IMR-90 (cell line): Measurements from ENCODE around the gene PHF21A. TPM values are rescaled to one million over a fixed set of nuclear protein-coding genes. Genes with fewer than 3 reads are reported as not detected.
A peak's percentile ranks its signal among the peaks of the same experiment; 100 is the strongest.

Experiments used
- ATAC-seq: fragments of 200-7000 bp; cut with Tn5 transposase; 2 replicates; pipeline ENCODE4 v1.9.1; 2020; ENCODE audit warnings: low read depth, mild to moderate bottlenecking, moderate library complexity
- BruUV-seq: library from RNA; stranded (reverse); fragments of 400-500 nt; replicated peaks from 2 replicates; lab custom pipeline; 2021; lab: Mats Ljungman, UMichigan
- CTCF ChIA-PET: fragments of 300-600 bp; formaldehyde crosslinking; extraction: SDS; loops from one replicate; lab custom pipeline; 2021; ENCODE audit warnings: antibody characterized with exemption; lab: Yijun Ruan, JAX
- POLR2A ChIA-PET: fragments of 300-600 bp; sonication (Branson Sonifier 250); formaldehyde crosslinking; loops from one replicate; lab custom pipeline; 2022; ENCODE audit warnings: antibody characterized with exemption; ENCODE audit not compliant: unreplicated experiment; lab: Charles Lee
- DNase-seq: peaks from one replicate; pipeline ENCODE4 v3.0.0; 2013
- H2AFZ ChIP-seq: replicated peaks from 2 replicates; pipeline ENCODE3; 2013; ENCODE audit warnings: low read length, mild to moderate bottlenecking; ENCODE audit not compliant: poor library complexity
- H2AK5ac ChIP-seq: 2 replicates; pipeline ENCODE4 v1.6.1; 2013; ENCODE audit warnings: low read depth, low read length, inconsistent platforms
- H2AK9ac ChIP-seq: replicated peaks from 2 replicates; pipeline ENCODE3; 2013; ENCODE audit warnings: mild to moderate bottlenecking, low read depth, low read length, moderate library complexity; ENCODE audit not compliant: poor library complexity
- H2BK120ac ChIP-seq: 2 replicates; pipeline ENCODE4 v1.6.1; 2013; ENCODE audit warnings: low read depth, low read length, inconsistent platforms
- H2BK15ac ChIP-seq: 3 replicates; pipeline ENCODE4 v1.6.1; 2013; ENCODE audit warnings: low read depth, low read length, inconsistent platforms
- H2BK20ac ChIP-seq: 2 replicates; pipeline ENCODE4 v1.6.1; 2013; ENCODE audit warnings: low read depth, mild to moderate bottlenecking, inconsistent platforms, low read length, moderate library complexity
- H2BK5ac ChIP-seq: 2 replicates; pipeline ENCODE4 v1.6.1; 2013; ENCODE audit warnings: mild to moderate bottlenecking, low read depth, low read length, inconsistent platforms; ENCODE audit not compliant: poor library complexity, severe bottlenecking
- H3K14ac ChIP-seq: replicated peaks from 2 replicates; pipeline ENCODE4 v1.6.1; 2013; ENCODE audit warnings: low read depth, low read length, inconsistent platforms
- H3K18ac ChIP-seq: 2 replicates; pipeline ENCODE4 v1.6.1; 2013; ENCODE audit warnings: low read depth, low read length, control low read depth
- H3K23ac ChIP-seq: 2 replicates; pipeline ENCODE4 v1.6.1; 2013; ENCODE audit warnings: low read depth, low read length, inconsistent platforms
- H3K27ac ChIP-seq: 2 replicates; pipeline ENCODE4 v1.5.1; 2013; ENCODE audit warnings: mild to moderate bottlenecking, control low read depth, low read length; ENCODE audit not compliant: insufficient read depth
- H3K27me3 ChIP-seq: 2 replicates; pipeline ENCODE4 v1.6.1; 2013; ENCODE audit warnings: low read length; ENCODE audit not compliant: control insufficient read depth, insufficient read depth
- H3K36me3 ChIP-seq: 2 replicates; pipeline ENCODE4 v1.6.1; 2013; ENCODE audit warnings: low read length, mixed read lengths; ENCODE audit not compliant: control insufficient read depth, insufficient read depth
- H3K4ac ChIP-seq: 2 replicates; pipeline ENCODE4 v1.6.1; 2013; ENCODE audit warnings: low read depth, low read length, inconsistent platforms
- H3K4me1 ChIP-seq: 2 replicates; pipeline ENCODE4 v1.6.1; 2013; ENCODE audit warnings: low read length, mixed read lengths; ENCODE audit not compliant: control insufficient read depth, insufficient read depth
- H3K4me2 ChIP-seq: 2 replicates; pipeline ENCODE4 v1.6.1; 2013; ENCODE audit warnings: low read depth, mild to moderate bottlenecking, control low read depth, low read length, moderate library complexity
- H3K4me3 ChIP-seq: 2 replicates; pipeline ENCODE4 v1.5.1; 2013; ENCODE audit warnings: low read depth, mild to moderate bottlenecking, control low read depth, low read length, moderate library complexity; ENCODE audit not compliant: insufficient read depth
- H3K56ac ChIP-seq: 2 replicates; pipeline ENCODE4 v1.6.1; 2013; ENCODE audit warnings: low read length, inconsistent platforms; ENCODE audit not compliant: insufficient read depth; ENCODE audit errors: extremely low read depth
- H3K79me1 ChIP-seq, 2 experiments: 2 replicates each; pipeline ENCODE4 v1.6.1; 2013; ENCODE audit warnings: low read length in 2 of 2, inconsistent platforms in 1 of 2, low read depth in 1 of 2
- H3K9ac ChIP-seq: 2 replicates; pipeline ENCODE4 v1.6.1; 2013; ENCODE audit warnings: low read depth, low read length, control low read depth
- H3K9me1 ChIP-seq: 2 replicates; pipeline ENCODE4 v1.6.1; 2013; ENCODE audit warnings: low read length, inconsistent platforms; ENCODE audit not compliant: insufficient read depth
- H3K9me3 ChIP-seq: 2 replicates; pipeline ENCODE4 v1.6.1; 2013; ENCODE audit warnings: low read length; ENCODE audit not compliant: control insufficient read depth, insufficient read depth
- H4K20me1 ChIP-seq: 2 replicates; pipeline ENCODE4 v1.6.1; 2013; ENCODE audit warnings: low read length, inconsistent platforms; ENCODE audit not compliant: insufficient read depth
- H4K5ac ChIP-seq: 2 replicates; pipeline ENCODE4 v1.6.1; 2013; ENCODE audit warnings: mild to moderate bottlenecking, low read depth, low read length, control low read depth
- H4K8ac ChIP-seq, 2 experiments: 2 replicates each; pipeline ENCODE4 v1.6.1; 2013; ENCODE audit warnings: low read depth in 2 of 2, low read length in 2 of 2, control low read depth in 1 of 2, inconsistent platforms in 1 of 2
- H4K91ac ChIP-seq: 2 replicates; pipeline ENCODE4 v1.6.1; 2013; ENCODE audit warnings: low read depth, low read length, inconsistent platforms; ENCODE audit not compliant: insufficient read depth
- BHLHE40 ChIP-seq: fragments of 150-350 bp; IDR thresholded peaks from 2 replicates; pipeline ENCODE4 v1.6.1; 2016; ENCODE audit warnings: mild to moderate bottlenecking, low read depth, low read length
- CEBPB ChIP-seq: IDR thresholded peaks from 2 replicates; pipeline ENCODE4 v1.6.1; 2012; ENCODE audit warnings: low read depth, low read length, improper control_type of control experiment
- FOS ChIP-seq: fragments of 150-350 bp; IDR thresholded peaks from 2 replicates; pipeline ENCODE4 v1.6.1; 2016; ENCODE audit warnings: low read depth, low read length
- MAFK ChIP-seq: IDR thresholded peaks from 2 replicates; pipeline ENCODE4 v1.6.1; 2012; ENCODE audit warnings: low read depth, low read length, improper control_type of control experiment
- WGBS, 2 experiments: methylation state at CpG; one replicate each; pipeline versions ENCODE4 v1.1.5 to v1.1.7; 2013; ENCODE audit warnings: missing lambda C conversion rate in 2 of 2; ENCODE audit not compliant: insufficient read length in 1 of 2; ENCODE audit errors: extremely low coverage in 2 of 2; 5-methylcytosine and 5-hydroxymethylcytosine counted together
- dilution Hi-C: fragments of 300-500 bp; cut with HindIII; formaldehyde crosslinking; loops from one replicate; pipeline ENCODE4 v1.14.3; 2018; ENCODE audit warnings: low sequenced_read_pairs; ENCODE audit not compliant: unreplicated experiment
- in situ Hi-C: fragments of 300-500 bp; cut with MboI; formaldehyde crosslinking; loops from 3 replicates; pipeline ENCODE4 v1.14.3; 2019; ENCODE audit warnings: low sequenced_read_pairs, inconsistent platforms, mixed read lengths
- intact Hi-C: fragments of 100-400 bp; cut with micrococcal nuclease; formaldehyde crosslinking; loops from 2 replicates; pipeline ENCODE4 v1.10.0; 2022
- polyA plus RNA-seq, 3 experiments: library from polyadenylated mRNA; depleted of rRNA; stranded (reverse); fragments of >200 nt; gene quantifications; 2 replicates each; pipeline ENCODE4 v1.2.3, GENCODE V29; 2012; ENCODE audit warnings: low replicate concordance in 1 of 3
- total RNA-seq: library from RNA; depleted of rRNA; stranded (reverse); fragments of >200 nt; gene quantifications from 2 replicates; pipeline ENCODE4 v1.2.3, GENCODE V29; 2012
- TF ChIP-seq, protein P1 (sequence below): fragments of 150-350 bp; IDR thresholded peaks from 2 replicates; pipeline ENCODE4 v1.6.1; 2016; ENCODE audit warnings: low read depth, mild to moderate bottlenecking, low read length, moderate library complexity, borderline replicate concordance

The PHF21A gene
- total and polyA plus RNA-seq, 2 of the 4 experiments (the other 2 are of a cell fraction), result 9.0 to 20.6 TPM

DNA sequence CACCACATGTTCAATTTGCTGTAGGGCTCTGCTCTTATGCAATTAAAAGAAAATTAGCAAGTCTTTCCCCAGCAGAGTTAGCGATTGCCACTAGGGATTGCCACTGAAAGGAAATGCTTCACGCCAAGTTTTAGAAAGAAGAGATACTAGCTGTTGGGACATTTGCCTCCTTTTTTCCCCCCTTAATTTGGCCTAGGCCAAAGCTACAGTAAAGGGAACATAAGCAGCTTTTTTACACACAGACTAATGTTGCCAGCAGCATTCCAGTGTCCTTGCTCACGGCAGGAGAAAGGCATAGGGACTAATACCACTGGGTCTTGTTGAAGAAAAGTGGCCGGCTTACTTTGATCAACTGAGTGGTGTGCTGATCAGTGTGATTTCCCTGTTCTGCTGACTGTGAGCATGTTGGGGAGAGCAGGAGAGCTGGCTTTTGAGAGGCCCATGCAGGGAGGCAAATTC, 71.2 kb downstream of the PHF21A start:
- Histone ChIP-seq H2AFZ (peak overlapping the region; percentile 40), H3K27ac (peak overlapping the region; percentile 5), H2BK15ac (no peak overlapping the region), H2BK5ac (peak overlapping the region; percentile 3), H3K23ac (no peak overlapping the region), H3K79me1 (peaks cover 17 to 45% of the 10 kb centered on the region in 2 experiments; a peak in 3 of 4 replicates), H3K36me3 (no peaks in the 10 kb centered on the region), H3K56ac (no peak overlapping the region; the same call in 1 of the 2 replicates), H3K4me1 (peaks cover 18% of the 10 kb centered on the region), H2AK9ac (no peak overlapping the region), H3K27me3 (no peaks in the 10 kb centered on the region), H3K4me2 (0 out of 2 replicates have a peak overlapping the region, but pooled peaks have one; percentile 11), H3K9ac (no peak overlapping the region), H3K9me1 (peaks cover 3% of the 10 kb centered on the region), H2BK120ac (peak overlapping the region; percentile 43; the same call in 1 of the 2 replicates), H3K14ac (no peak overlapping the region; the same call in 1 of the 2 replicates), H3K4ac (peak overlapping the region; percentile 49; the same call in 1 of the 2 replicates), H4K5ac (no peak overlapping the region), H2BK20ac (no peak overlapping the region), H3K4me3 (no peak overlapping the region), H2AK5ac (no peak overlapping the region), H3K9me3 (no peaks in the 10 kb centered on the region), H4K8ac (0 out of 4 replicates have a peak overlapping the region, but pooled peaks of 1 of the 2 experiments have one; percentile 33), H4K91ac (no peak overlapping the region), H3K18ac (no peak overlapping the region), H4K20me1 (peaks cover 11% of the 10 kb centered on the region; the same call in 1 of the 2 replicates)
- intact Hi-C loops (loop anchor here (5.0 kb wide), 1 partner anchor 187 kb away; no protein-coding TSS in a partner anchor), dilution Hi-C loops (no loop called here), in situ Hi-C loops (no loop called here)
- ChIA-PET POLR2A (no interaction called here), CTCF (interaction anchor here (0.6 to 1.2 kb wide), 2 partner anchors 12 to 792 kb away, joined by 4 to 11 read pairs; no protein-coding TSS in a partner anchor)
- ATAC-seq (peak; percentile 92), DNase-seq (peak; percentile 85)
- TF ChIP-seq BHLHE40, result peak; percentile 42; the same call in 1 of the 2 replicates
- peak; percentile 5; the same call in 1 of the 2 replicates for TF ChIP-seq CEBPB
- TF ChIP-seq, protein P1, sequence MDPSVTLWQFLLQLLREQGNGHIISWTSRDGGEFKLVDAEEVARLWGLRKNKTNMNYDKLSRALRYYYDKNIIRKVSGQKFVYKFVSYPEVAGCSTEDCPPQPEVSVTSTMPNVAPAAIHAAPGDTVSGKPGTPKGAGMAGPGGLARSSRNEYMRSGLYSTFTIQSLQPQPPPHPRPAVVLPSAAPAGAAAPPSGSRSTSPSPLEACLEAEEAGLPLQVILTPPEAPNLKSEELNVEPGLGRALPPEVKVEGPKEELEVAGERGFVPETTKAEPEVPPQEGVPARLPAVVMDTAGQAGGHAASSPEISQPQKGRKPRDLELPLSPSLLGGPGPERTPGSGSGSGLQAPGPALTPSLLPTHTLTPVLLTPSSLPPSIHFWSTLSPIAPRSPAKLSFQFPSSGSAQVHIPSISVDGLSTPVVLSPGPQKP, result no peak
- peak; percentile 60; the same call in 1 of the 2 replicates for TF ChIP-seq MAFK
- TF ChIP-seq FOS, result peak; percentile 35; the same call in 1 of the 2 replicates
- 0% methylated on average over 1 of the region's 4 CpGs; no CpG with 5 or more reads in 1 of the 2 experiments for WGBS, 2 experiments
- BruUV-seq, result no TSS peak
